MM.1S (cell line): ENCODE results near the gene KRTAP12-4.
"Not testable (repeated sequence)": the region's sequence is repeated elsewhere in the genome, so short reads cannot be mapped to it uniquely, and the experiment has no call there.

Experiments used
- DNase-seq: peaks from one replicate; pipeline ENCODE4 v3.0.0-alpha.2; 2015
- H2AFZ ChIP-seq: fragments of 300-600 bp; sonication (generic); 2 replicates; pipeline ENCODE4 v1.6.0; 2016; ENCODE audit warnings: antibody characterized with exemption, low read length
- H3F3A ChIP-seq: fragments of 300-600 bp; sonication (generic); 2 replicates; pipeline ENCODE4 v1.6.1; 2016; ENCODE audit warnings: mild to moderate bottlenecking, antibody characterized with exemption, low read length, moderate library complexity, mixed read lengths; ENCODE audit not compliant: insufficient read depth
- H3K27ac ChIP-seq: fragments of 300-600 bp; sonication (generic); 2 replicates; pipeline ENCODE4 v1.5.1; 2016; ENCODE audit warnings: mild to moderate bottlenecking, low read length
- H3K27me3 ChIP-seq: fragments of 300-600 bp; sonication (generic); replicated peaks from 2 replicates; pipeline ENCODE4 v1.6.0; 2016; ENCODE audit warnings: low read length; ENCODE audit not compliant: insufficient read depth
- H3K36me3 ChIP-seq: fragments of 300-600 bp; sonication (generic); replicated peaks from 2 replicates; pipeline ENCODE4 v1.6.1; 2016; ENCODE audit warnings: mild to moderate bottlenecking, low read length, mixed read lengths; ENCODE audit not compliant: insufficient read depth
- H3K4me1 ChIP-seq: fragments of 300-600 bp; sonication (generic); 2 replicates; pipeline ENCODE4 v1.6.1; 2016; ENCODE audit warnings: low read length, mixed read lengths
- H3K4me2 ChIP-seq: fragments of 300-600 bp; sonication (generic); 2 replicates; pipeline ENCODE4 v1.6.0; 2016; ENCODE audit warnings: low read depth, low read length
- H3K4me3 ChIP-seq: fragments of 300-600 bp; sonication (generic); 2 replicates; pipeline ENCODE4 v1.5.1; 2016; ENCODE audit warnings: low read length, mixed read lengths
- H3K79me2 ChIP-seq: fragments of 300-600 bp; sonication (generic); 2 replicates; pipeline ENCODE4 v1.6.1; 2016; ENCODE audit warnings: mixed run types, low read length, mixed read lengths
- H3K9ac ChIP-seq: fragments of 300-600 bp; sonication (generic); 2 replicates; pipeline ENCODE4 v1.6.1; 2016; ENCODE audit warnings: low read length, mixed read lengths
- H3K9me2 ChIP-seq: fragments of 300-600 bp; sonication (generic); replicated peaks from 2 replicates; pipeline ENCODE4 v1.6.1; 2016; ENCODE audit warnings: mild to moderate bottlenecking, low read length, mixed read lengths; ENCODE audit not compliant: insufficient read depth
- H3K9me3 ChIP-seq: fragments of 300-600 bp; sonication (generic); replicated peaks from 2 replicates; pipeline ENCODE4 v1.6.1; 2016; ENCODE audit warnings: mild to moderate bottlenecking, low read length, mixed read lengths; ENCODE audit not compliant: insufficient read depth
- H4K20me1 ChIP-seq: fragments of 300-600 bp; sonication (generic); 2 replicates; pipeline ENCODE4 v1.6.1; 2016; ENCODE audit warnings: mild to moderate bottlenecking, low read length, moderate library complexity, mixed read lengths; ENCODE audit not compliant: insufficient read depth
- CTCF ChIP-seq: fragments of 300-600 bp; sonication (generic); IDR thresholded peaks from 2 replicates; pipeline ENCODE4 v1.5.1; 2016; ENCODE audit warnings: antibody characterized with exemption, low read length, mixed read lengths
- EZH2 ChIP-seq: fragments of 300-600 bp; sonication (generic); optimal IDR thresholded peaks from 2 replicates; pipeline ENCODE3; 2017; ENCODE audit warnings: low read depth, mild to moderate bottlenecking, antibody characterized with exemption, low read length, mixed read lengths
- EZH2phosphoT487 ChIP-seq: fragments of 300-600 bp; sonication (generic); IDR thresholded peaks from 2 replicates; pipeline ENCODE4 v1.6.1; 2018; ENCODE audit warnings: antibody characterized with exemption, low read length

KRTAP12-4 gene

DNA sequence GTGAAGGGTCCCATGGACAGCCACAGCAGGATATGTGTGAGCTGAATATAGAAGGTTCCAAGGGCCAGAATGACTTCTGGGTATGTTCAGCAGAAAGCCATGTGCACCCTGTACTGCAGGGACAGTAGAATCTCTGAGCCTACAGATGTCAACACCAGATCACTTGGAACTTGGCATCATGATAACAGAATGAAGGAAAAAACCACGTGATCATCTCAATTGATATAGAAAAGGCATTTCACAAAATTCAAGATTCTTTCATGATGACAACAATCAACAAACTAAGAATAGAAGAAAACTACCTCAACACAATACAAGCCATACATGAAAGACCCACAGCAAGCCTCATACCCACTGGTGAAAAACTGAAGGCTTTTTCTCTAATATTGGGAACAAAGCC lies 13.2 kb upstream of the KRTAP12-4 start:
- TF ChIP-seq EZH2phosphoT487 (no peak), EZH2 (no peak)
- Histone ChIP-seq H3K27ac (no peak overlapping the region), H3F3A (no peaks in the 10 kb centered on the region), H3K4me2 (no peak overlapping the region), H3K9me2 (no peaks in the 10 kb centered on the region), H4K20me1 (no peaks in the 10 kb centered on the region), H3K79me2 (no peaks in the 10 kb centered on the region), H3K9ac (no peak overlapping the region), H3K9me3 (no peaks in the 10 kb centered on the region), H3K4me3 (no peak overlapping the region), H3K4me1 (no peaks in the 10 kb centered on the region), H3K27me3 (peaks cover 92% of the 10 kb centered on the region), H2AFZ (no peak overlapping the region), H3K36me3 (no peaks in the 10 kb centered on the region)
- DNase-seq = no peak

DNA sequence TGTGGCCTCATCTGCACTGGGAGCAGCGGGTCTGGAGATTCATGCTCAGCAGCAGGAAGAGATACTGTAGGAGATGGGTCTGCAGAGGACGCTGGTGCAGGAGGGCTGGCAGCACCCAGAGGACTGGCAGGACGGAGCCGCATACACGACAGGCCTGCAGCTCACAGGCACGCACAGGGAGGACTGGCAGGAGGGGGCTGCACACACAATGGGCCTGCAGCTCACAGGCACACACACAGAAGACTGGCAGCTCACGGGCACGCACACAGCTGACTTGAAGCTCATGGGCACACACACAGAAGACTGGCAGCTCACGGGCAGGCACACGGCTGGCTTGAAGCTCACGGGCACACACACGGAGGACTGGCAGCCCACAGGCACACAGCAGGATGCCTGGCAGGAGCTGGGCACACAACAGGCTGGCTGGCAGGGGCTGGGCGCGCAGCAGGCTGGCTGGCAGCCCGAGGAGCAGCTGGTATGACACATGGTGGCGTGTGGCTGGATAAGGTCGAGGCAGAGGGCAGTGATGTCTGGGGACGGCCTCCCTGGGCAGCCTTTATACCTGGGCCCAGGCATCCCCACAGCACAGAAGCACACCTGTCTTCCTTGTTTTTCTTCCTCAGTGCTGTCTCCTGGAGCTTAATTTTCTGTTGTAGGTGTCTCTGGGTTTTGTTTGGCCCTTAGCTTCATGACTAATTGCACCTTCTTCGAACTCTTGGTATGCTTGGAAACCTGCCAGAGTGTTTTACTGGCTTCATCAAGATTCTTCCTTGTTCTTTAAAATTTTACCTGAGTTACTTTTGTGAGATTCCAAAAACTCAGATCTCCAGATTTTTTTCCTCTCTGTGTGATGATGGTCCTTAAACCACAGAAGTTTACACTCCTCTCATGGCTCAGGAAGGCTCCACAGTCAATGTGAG lies 12.2 kb upstream of the KRTAP12-4 start, which contains the start of gene KRTAP12-2:
Gene KRTAP12-2 (minus strand): TSS at position 527 of the 920 bp plus-strand sequence. CDS start 41 bp downstream, at position 486.
- H3K36me3 ChIP-seq = no peaks in the 10 kb centered on the region
- no peak within 1 kb of the TSS for H3K4me2 ChIP-seq
- no peaks in the 10 kb centered on the region for H3K4me1 ChIP-seq
- H3K27me3 ChIP-seq = peaks cover 95% of the 10 kb centered on the region
- H3K9ac ChIP-seq = no peak within 1 kb of the TSS
- H3K79me2 ChIP-seq = no peaks in the 10 kb centered on the region
- H3K9me3 ChIP-seq = no peaks in the 10 kb centered on the region
- no peaks in the 10 kb centered on the region for H3F3A ChIP-seq
- no peak for TF ChIP-seq EZH2phosphoT487
- no peak for TF ChIP-seq CTCF
- TF ChIP-seq EZH2 = no peak
- H2AFZ ChIP-seq = no peak within 1 kb of the TSS
- H4K20me1 ChIP-seq = no peaks in the 10 kb centered on the region
- H3K4me3 ChIP-seq = no peak within 1 kb of the TSS
- no peak for DNase-seq
- H3K9me2 ChIP-seq = no peaks in the 10 kb centered on the region
- no peak within 1 kb of the TSS for H3K27ac ChIP-seq

GRCh38 chr21:44664691-44665090 lies 10.2 kb upstream of the KRTAP12-4 start:
- no peak for TF ChIP-seq EZH2
- TF ChIP-seq CTCF = no peak
- no peak for TF ChIP-seq EZH2phosphoT487
- no peak overlapping the region for H3K9ac ChIP-seq
- H4K20me1 ChIP-seq = no peaks in the 10 kb centered on the region
- H3K4me1 ChIP-seq = no peaks in the 10 kb centered on the region
- no peak overlapping the region for H2AFZ ChIP-seq
- peaks cover 89% of the 10 kb centered on the region for H3K27me3 ChIP-seq
- no peak overlapping the region for H3K4me3 ChIP-seq
- no peak overlapping the region for H3K27ac ChIP-seq
- H3K9me2 ChIP-seq = no peaks in the 10 kb centered on the region
- H3K9me3 ChIP-seq = no peaks in the 10 kb centered on the region
- no peaks in the 10 kb centered on the region for H3F3A ChIP-seq
- no peak overlapping the region for H3K4me2 ChIP-seq
- no peaks in the 10 kb centered on the region for H3K36me3 ChIP-seq
- H3K79me2 ChIP-seq = no peaks in the 10 kb centered on the region
- no peak for DNase-seq

GRCh38 chr21:44661567-44661966 lies 7.1 kb upstream of the KRTAP12-4 start:
- H3K9me2 ChIP-seq, H3K79me2 ChIP-seq, H3K36me3 ChIP-seq, H3K27ac ChIP-seq, H2AFZ ChIP-seq, H3F3A ChIP-seq, H4K20me1 ChIP-seq, H3K4me2 ChIP-seq, H3K9me3 ChIP-seq, H3K4me1 ChIP-seq, DNase-seq, H3K9ac ChIP-seq, H3K4me3 ChIP-seq: not testable (repeated sequence)
- H3K27me3 ChIP-seq = peaks cover 86% of the 10 kb centered on the region
